IMR-90 (cell line): ENCODE data around the gene WRAP53. TPM values are rescaled to one million over a fixed set of nuclear protein-coding genes. Genes with fewer than 3 reads are reported as not detected.

Experiments used
- ATAC-seq: fragments of 200-7000 bp; cut with Tn5 transposase; 2 replicates; pipeline ENCODE4 v1.9.1; 2020; ENCODE audit warnings: low read depth, mild to moderate bottlenecking, moderate library complexity
- BruUV-seq: library from RNA; stranded (reverse); fragments of 400-500 nt; replicated peaks from 2 replicates; lab custom pipeline; 2021; lab: Mats Ljungman, UMichigan
- CTCF ChIA-PET: fragments of 300-600 bp; formaldehyde crosslinking; extraction: SDS; loops from one replicate; lab custom pipeline; 2021; ENCODE audit warnings: antibody characterized with exemption; lab: Yijun Ruan, JAX
- POLR2A ChIA-PET: fragments of 300-600 bp; sonication (Branson Sonifier 250); formaldehyde crosslinking; loops from one replicate; lab custom pipeline; 2022; ENCODE audit warnings: antibody characterized with exemption; ENCODE audit not compliant: unreplicated experiment; lab: Charles Lee
- DNase-seq: peaks from one replicate; pipeline ENCODE4 v3.0.0; 2013
- H2AFZ ChIP-seq: replicated peaks from 2 replicates; pipeline ENCODE3; 2013; ENCODE audit warnings: low read length, mild to moderate bottlenecking; ENCODE audit not compliant: poor library complexity
- H2AK5ac ChIP-seq: 2 replicates; pipeline ENCODE4 v1.6.1; 2013; ENCODE audit warnings: low read depth, low read length, inconsistent platforms
- H2AK9ac ChIP-seq: replicated peaks from 2 replicates; pipeline ENCODE3; 2013; ENCODE audit warnings: mild to moderate bottlenecking, low read depth, low read length, moderate library complexity; ENCODE audit not compliant: poor library complexity
- H2BK120ac ChIP-seq: 2 replicates; pipeline ENCODE4 v1.6.1; 2013; ENCODE audit warnings: low read depth, low read length, inconsistent platforms
- H2BK15ac ChIP-seq: 3 replicates; pipeline ENCODE4 v1.6.1; 2013; ENCODE audit warnings: low read depth, low read length, inconsistent platforms
- H2BK20ac ChIP-seq: 2 replicates; pipeline ENCODE4 v1.6.1; 2013; ENCODE audit warnings: low read depth, mild to moderate bottlenecking, inconsistent platforms, low read length, moderate library complexity
- H2BK5ac ChIP-seq: 2 replicates; pipeline ENCODE4 v1.6.1; 2013; ENCODE audit warnings: mild to moderate bottlenecking, low read depth, low read length, inconsistent platforms; ENCODE audit not compliant: poor library complexity, severe bottlenecking
- H3K14ac ChIP-seq: replicated peaks from 2 replicates; pipeline ENCODE4 v1.6.1; 2013; ENCODE audit warnings: low read depth, low read length, inconsistent platforms
- H3K18ac ChIP-seq: 2 replicates; pipeline ENCODE4 v1.6.1; 2013; ENCODE audit warnings: low read depth, low read length, control low read depth
- H3K23ac ChIP-seq: 2 replicates; pipeline ENCODE4 v1.6.1; 2013; ENCODE audit warnings: low read depth, low read length, inconsistent platforms
- H3K27ac ChIP-seq: 2 replicates; pipeline ENCODE4 v1.5.1; 2013; ENCODE audit warnings: mild to moderate bottlenecking, control low read depth, low read length; ENCODE audit not compliant: insufficient read depth
- H3K27me3 ChIP-seq: 2 replicates; pipeline ENCODE4 v1.6.1; 2013; ENCODE audit warnings: low read length; ENCODE audit not compliant: control insufficient read depth, insufficient read depth
- H3K36me3 ChIP-seq: 2 replicates; pipeline ENCODE4 v1.6.1; 2013; ENCODE audit warnings: low read length, mixed read lengths; ENCODE audit not compliant: control insufficient read depth, insufficient read depth
- H3K4ac ChIP-seq: 2 replicates; pipeline ENCODE4 v1.6.1; 2013; ENCODE audit warnings: low read depth, low read length, inconsistent platforms
- H3K4me1 ChIP-seq: 2 replicates; pipeline ENCODE4 v1.6.1; 2013; ENCODE audit warnings: low read length, mixed read lengths; ENCODE audit not compliant: control insufficient read depth, insufficient read depth
- H3K4me2 ChIP-seq: 2 replicates; pipeline ENCODE4 v1.6.1; 2013; ENCODE audit warnings: low read depth, mild to moderate bottlenecking, control low read depth, low read length, moderate library complexity
- H3K4me3 ChIP-seq: 2 replicates; pipeline ENCODE4 v1.5.1; 2013; ENCODE audit warnings: low read depth, mild to moderate bottlenecking, control low read depth, low read length, moderate library complexity; ENCODE audit not compliant: insufficient read depth
- H3K56ac ChIP-seq: 2 replicates; pipeline ENCODE4 v1.6.1; 2013; ENCODE audit warnings: low read length, inconsistent platforms; ENCODE audit not compliant: insufficient read depth; ENCODE audit errors: extremely low read depth
- H3K79me1 ChIP-seq, 2 experiments: 2 replicates each; pipeline ENCODE4 v1.6.1; 2013; ENCODE audit warnings: low read length in 2 of 2, inconsistent platforms in 1 of 2, low read depth in 1 of 2
- H3K9ac ChIP-seq: 2 replicates; pipeline ENCODE4 v1.6.1; 2013; ENCODE audit warnings: low read depth, low read length, control low read depth
- H3K9me1 ChIP-seq: 2 replicates; pipeline ENCODE4 v1.6.1; 2013; ENCODE audit warnings: low read length, inconsistent platforms; ENCODE audit not compliant: insufficient read depth
- H3K9me3 ChIP-seq: 2 replicates; pipeline ENCODE4 v1.6.1; 2013; ENCODE audit warnings: low read length; ENCODE audit not compliant: control insufficient read depth, insufficient read depth
- H4K20me1 ChIP-seq: 2 replicates; pipeline ENCODE4 v1.6.1; 2013; ENCODE audit warnings: low read length, inconsistent platforms; ENCODE audit not compliant: insufficient read depth
- H4K5ac ChIP-seq: 2 replicates; pipeline ENCODE4 v1.6.1; 2013; ENCODE audit warnings: mild to moderate bottlenecking, low read depth, low read length, control low read depth
- H4K8ac ChIP-seq, 2 experiments: 2 replicates each; pipeline ENCODE4 v1.6.1; 2013; ENCODE audit warnings: low read depth in 2 of 2, low read length in 2 of 2, control low read depth in 1 of 2, inconsistent platforms in 1 of 2
- H4K91ac ChIP-seq: 2 replicates; pipeline ENCODE4 v1.6.1; 2013; ENCODE audit warnings: low read depth, low read length, inconsistent platforms; ENCODE audit not compliant: insufficient read depth
- BHLHE40 ChIP-seq: fragments of 150-350 bp; IDR thresholded peaks from 2 replicates; pipeline ENCODE4 v1.6.1; 2016; ENCODE audit warnings: mild to moderate bottlenecking, low read depth, low read length
- CEBPB ChIP-seq: IDR thresholded peaks from 2 replicates; pipeline ENCODE4 v1.6.1; 2012; ENCODE audit warnings: low read depth, low read length, improper control_type of control experiment
- CHD1 ChIP-seq: IDR thresholded peaks from 2 replicates; pipeline ENCODE4 v1.6.1; 2012; ENCODE audit warnings: low read depth, low read length, improper control_type of control experiment
- FOS ChIP-seq: fragments of 150-350 bp; IDR thresholded peaks from 2 replicates; pipeline ENCODE4 v1.6.1; 2016; ENCODE audit warnings: low read depth, low read length
- MAFK ChIP-seq: IDR thresholded peaks from 2 replicates; pipeline ENCODE4 v1.6.1; 2012; ENCODE audit warnings: low read depth, low read length, improper control_type of control experiment
- MAZ ChIP-seq: IDR thresholded peaks from 2 replicates; pipeline ENCODE4 v1.6.1; 2012; ENCODE audit warnings: low read depth, mild to moderate bottlenecking, low read length, improper control_type of control experiment, moderate library complexity, borderline replicate concordance
- MXI1 ChIP-seq: IDR thresholded peaks from 2 replicates; pipeline ENCODE4 v1.6.1; 2012; ENCODE audit warnings: low read depth, mild to moderate bottlenecking, low read length, moderate library complexity, borderline replicate concordance
- RAD21 ChIP-seq: IDR thresholded peaks from 2 replicates; pipeline ENCODE4 v1.6.1; 2012; ENCODE audit warnings: low read length, improper control_type of control experiment
- RCOR1 ChIP-seq: IDR thresholded peaks from 2 replicates; pipeline ENCODE4 v1.6.1; 2012; ENCODE audit warnings: mild to moderate bottlenecking, low read length, improper control_type of control experiment; ENCODE audit not compliant: insufficient replicate concordance
- RFX5 ChIP-seq: IDR thresholded peaks from 2 replicates; pipeline ENCODE4 v1.8.0; 2012; ENCODE audit warnings: low read depth, mild to moderate bottlenecking, low read length, moderate library complexity
- SMC3 ChIP-seq: fragments of 150-350 bp; IDR thresholded peaks from 2 replicates; pipeline ENCODE4 v1.6.1; 2016; ENCODE audit warnings: low read depth, mild to moderate bottlenecking, antibody characterized with exemption, low read length, moderate library complexity
- WGBS, 2 experiments: methylation state at CpG; one replicate each; pipeline versions ENCODE4 v1.1.5 to v1.1.7; 2013; ENCODE audit warnings: missing lambda C conversion rate in 2 of 2; ENCODE audit not compliant: insufficient read length in 1 of 2; ENCODE audit errors: extremely low coverage in 2 of 2; 5-methylcytosine and 5-hydroxymethylcytosine counted together
- dilution Hi-C: fragments of 300-500 bp; cut with HindIII; formaldehyde crosslinking; loops from one replicate; pipeline ENCODE4 v1.14.3; 2018; ENCODE audit warnings: low sequenced_read_pairs; ENCODE audit not compliant: unreplicated experiment
- in situ Hi-C: fragments of 300-500 bp; cut with MboI; formaldehyde crosslinking; loops from 3 replicates; pipeline ENCODE4 v1.14.3; 2019; ENCODE audit warnings: low sequenced_read_pairs, inconsistent platforms, mixed read lengths
- intact Hi-C: fragments of 100-400 bp; cut with micrococcal nuclease; formaldehyde crosslinking; loops from 2 replicates; pipeline ENCODE4 v1.10.0; 2022
- polyA plus RNA-seq, 3 experiments: library from polyadenylated mRNA; depleted of rRNA; stranded (reverse); fragments of >200 nt; gene quantifications; 2 replicates each; pipeline ENCODE4 v1.2.3, GENCODE V29; 2012; ENCODE audit warnings: low replicate concordance in 1 of 3
- total RNA-seq: library from RNA; depleted of rRNA; stranded (reverse); fragments of >200 nt; gene quantifications from 2 replicates; pipeline ENCODE4 v1.2.3, GENCODE V29; 2012
- TF ChIP-seq, protein P1 (sequence below): conservative IDR thresholded peaks from 2 replicates; pipeline ENCODE4 v1.5.1; 2012; ENCODE audit warnings: mild to moderate bottlenecking, low read depth, low read length, improper control_type of control experiment
- TF ChIP-seq, protein P2 (sequence below): fragments of 150-350 bp; IDR thresholded peaks from 2 replicates; pipeline ENCODE4 v1.6.1; 2016; ENCODE audit warnings: low read depth, mild to moderate bottlenecking, low read length, moderate library complexity, borderline replicate concordance
- TF ChIP-seq, protein P3 (sequence below): fragments of 150-350 bp; IDR thresholded peaks from 2 replicates; pipeline ENCODE4 v1.6.1; 2017; ENCODE audit warnings: mild to moderate bottlenecking, antibody characterized with exemption, low read length, low read depth

Gene WRAP53
- total and polyA plus RNA-seq, 2 of the 4 experiments (the other 2 are of a cell fraction): 6.6 to 9.5 TPM

DNA sequence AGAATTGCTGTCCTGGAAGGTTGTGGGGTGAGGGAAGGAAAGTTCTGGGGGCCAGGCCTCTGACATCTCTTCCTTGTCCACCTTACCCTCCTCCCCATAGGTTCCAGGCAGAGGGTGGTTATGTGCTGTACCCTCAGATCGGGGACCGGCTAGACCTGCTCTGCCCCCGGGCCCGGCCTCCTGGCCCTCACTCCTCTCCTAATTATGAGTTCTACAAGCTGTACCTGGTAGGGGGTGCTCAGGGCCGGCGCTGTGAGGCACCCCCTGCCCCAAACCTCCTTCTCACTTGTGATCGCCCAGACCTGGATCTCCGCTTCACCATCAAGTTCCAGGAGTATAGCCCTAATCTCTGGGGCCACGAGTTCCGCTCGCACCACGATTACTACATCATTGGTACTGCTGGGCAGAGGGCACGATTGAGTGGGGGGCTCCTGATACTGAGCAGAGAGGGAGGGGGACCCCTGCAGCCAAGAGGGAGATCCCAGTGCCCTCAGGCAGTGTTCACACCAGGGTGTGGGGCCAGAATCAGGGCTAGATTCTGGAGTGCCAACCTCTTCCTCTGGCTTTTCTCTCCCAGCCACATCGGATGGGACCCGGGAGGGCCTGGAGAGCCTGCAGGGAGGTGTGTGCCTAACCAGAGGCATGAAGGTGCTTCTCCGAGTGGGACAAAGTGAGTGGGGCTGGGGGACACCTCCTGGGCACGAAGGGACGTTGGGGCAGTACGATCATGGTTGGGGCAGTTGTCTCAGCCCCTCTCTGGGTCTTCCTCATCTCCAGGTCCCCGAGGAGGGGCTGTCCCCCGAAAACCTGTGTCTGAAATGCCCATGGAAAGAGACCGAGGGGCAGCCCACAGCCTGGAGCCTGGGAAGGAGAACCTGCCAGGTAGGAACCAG, 19.8 kb downstream of the WRAP53 start:
- ChIA-PET CTCF (no interaction called here), POLR2A (no interaction called here)
- Histone ChIP-seq H2BK120ac (no peak overlapping the region), H2BK20ac (no peak overlapping the region), H2AK5ac (no peak overlapping the region), H2AK9ac (no peak overlapping the region), H3K79me1 (no peaks in the 10 kb centered on the region), H3K4me2 (no peak overlapping the region), H3K9me3 (no peaks in the 10 kb centered on the region), H3K9me1 (no peaks in the 10 kb centered on the region), H4K8ac (no peak overlapping the region), H2BK5ac (no peak overlapping the region), H3K27me3 (peaks cover 63% of the 10 kb centered on the region), H3K14ac (no peak overlapping the region), H4K5ac (no peak overlapping the region), H3K18ac (no peak overlapping the region), H3K56ac (no peak overlapping the region), H2AFZ (no peak overlapping the region), H3K4me3 (no peak overlapping the region), H2BK15ac (no peak overlapping the region), H3K36me3 (no peaks in the 10 kb centered on the region), H4K20me1 (no peaks in the 10 kb centered on the region), H3K9ac (no peak overlapping the region), H4K91ac (no peak overlapping the region), H3K4ac (no peak overlapping the region), H3K4me1 (peaks cover 3% of the 10 kb centered on the region; the same call in 1 of the 2 replicates), H3K27ac (no peak overlapping the region), H3K23ac (no peak overlapping the region)
- no peak for ATAC-seq
- dilution Hi-C loops (no loop called here), intact Hi-C loops (no loop called here), in situ Hi-C loops (no loop called here)
- TF ChIP-seq, protein P1, sequence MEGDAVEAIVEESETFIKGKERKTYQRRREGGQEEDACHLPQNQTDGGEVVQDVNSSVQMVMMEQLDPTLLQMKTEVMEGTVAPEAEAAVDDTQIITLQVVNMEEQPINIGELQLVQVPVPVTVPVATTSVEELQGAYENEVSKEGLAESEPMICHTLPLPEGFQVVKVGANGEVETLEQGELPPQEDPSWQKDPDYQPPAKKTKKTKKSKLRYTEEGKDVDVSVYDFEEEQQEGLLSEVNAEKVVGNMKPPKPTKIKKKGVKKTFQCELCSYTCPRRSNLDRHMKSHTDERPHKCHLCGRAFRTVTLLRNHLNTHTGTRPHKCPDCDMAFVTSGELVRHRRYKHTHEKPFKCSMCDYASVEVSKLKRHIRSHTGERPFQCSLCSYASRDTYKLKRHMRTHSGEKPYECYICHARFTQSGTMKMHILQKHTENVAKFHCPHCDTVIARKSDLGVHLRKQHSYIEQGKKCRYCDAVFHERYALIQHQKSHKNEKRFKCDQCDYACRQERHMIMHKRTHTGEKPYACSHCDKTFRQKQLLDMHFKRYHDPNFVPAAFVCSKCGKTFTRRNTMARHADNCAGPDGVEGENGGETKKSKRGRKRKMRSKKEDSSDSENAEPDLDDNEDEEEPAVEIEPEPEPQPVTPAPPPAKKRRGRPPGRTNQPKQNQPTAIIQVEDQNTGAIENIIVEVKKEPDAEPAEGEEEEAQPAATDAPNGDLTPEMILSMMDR: no peak
- no peak for TF ChIP-seq CHD1
- TF ChIP-seq, protein P2, sequence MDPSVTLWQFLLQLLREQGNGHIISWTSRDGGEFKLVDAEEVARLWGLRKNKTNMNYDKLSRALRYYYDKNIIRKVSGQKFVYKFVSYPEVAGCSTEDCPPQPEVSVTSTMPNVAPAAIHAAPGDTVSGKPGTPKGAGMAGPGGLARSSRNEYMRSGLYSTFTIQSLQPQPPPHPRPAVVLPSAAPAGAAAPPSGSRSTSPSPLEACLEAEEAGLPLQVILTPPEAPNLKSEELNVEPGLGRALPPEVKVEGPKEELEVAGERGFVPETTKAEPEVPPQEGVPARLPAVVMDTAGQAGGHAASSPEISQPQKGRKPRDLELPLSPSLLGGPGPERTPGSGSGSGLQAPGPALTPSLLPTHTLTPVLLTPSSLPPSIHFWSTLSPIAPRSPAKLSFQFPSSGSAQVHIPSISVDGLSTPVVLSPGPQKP: no peak
- no peak for TF ChIP-seq FOS
- TF ChIP-seq, protein P3, sequence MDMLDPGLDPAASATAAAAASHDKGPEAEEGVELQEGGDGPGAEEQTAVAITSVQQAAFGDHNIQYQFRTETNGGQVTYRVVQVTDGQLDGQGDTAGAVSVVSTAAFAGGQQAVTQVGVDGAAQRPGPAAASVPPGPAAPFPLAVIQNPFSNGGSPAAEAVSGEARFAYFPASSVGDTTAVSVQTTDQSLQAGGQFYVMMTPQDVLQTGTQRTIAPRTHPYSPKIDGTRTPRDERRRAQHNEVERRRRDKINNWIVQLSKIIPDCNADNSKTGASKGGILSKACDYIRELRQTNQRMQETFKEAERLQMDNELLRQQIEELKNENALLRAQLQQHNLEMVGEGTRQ: no peak
- no peak for TF ChIP-seq MAZ
- no peak for TF ChIP-seq RFX5
- TF ChIP-seq RAD21: no peak
- no peak for TF ChIP-seq RCOR1
- TF ChIP-seq BHLHE40: no peak
- TF ChIP-seq SMC3: no peak
- no peak for TF ChIP-seq MAFK
- no peak for TF ChIP-seq CEBPB
- no peak for TF ChIP-seq MXI1
- 50% methylated on average over 2 of the region's 22 CpGs; no CpG with 5 or more reads in 1 of the 2 experiments for WGBS, 2 experiments
- no peak for DNase-seq
- BruUV-seq: no TSS peak
